Mesenchymal stem cell (in vitro differentiated cells and primary cell): ENCODE results near the gene ZNF358.

ENCODE experiments used
- DNase-seq: peaks from one replicate; pipeline ENCODE4 v3.0.0-alpha.2; 2013
- H2AFZ ChIP-seq: one replicate; pipeline ENCODE4 v1.6.1; 2013; ENCODE audit warnings: low read depth, mild to moderate bottlenecking, control low read depth, inconsistent platforms, low read length, moderate library complexity
- H2AK5ac ChIP-seq: 2 replicates; pipeline ENCODE4 v1.6.1; 2013; ENCODE audit warnings: low read length, moderate library complexity, mild to moderate bottlenecking, inconsistent platforms; ENCODE audit not compliant: severe bottlenecking
- H2BK120ac ChIP-seq: one replicate; pipeline ENCODE4 v1.6.1; 2013; ENCODE audit warnings: low read depth, mild to moderate bottlenecking, inconsistent platforms, low read length, moderate library complexity
- H2BK12ac ChIP-seq, 2 experiments: one replicate each; pipeline ENCODE4 v1.6.1; 2013; ENCODE audit warnings: inconsistent platforms in 2 of 2, low read length in 2 of 2, mild to moderate bottlenecking in 2 of 2, moderate library complexity in 2 of 2, control low read depth in 1 of 2
- H2BK15ac ChIP-seq: one replicate; pipeline ENCODE4 v1.6.1; 2013; ENCODE audit warnings: mild to moderate bottlenecking, low read depth, inconsistent platforms; ENCODE audit not compliant: poor library complexity, severe bottlenecking
- H2BK5ac ChIP-seq: 2 replicates; pipeline ENCODE4 v1.6.1; 2013; ENCODE audit warnings: low read depth, mild to moderate bottlenecking, low read length, control low read depth, inconsistent platforms; ENCODE audit not compliant: poor library complexity, severe bottlenecking
- H3K14ac ChIP-seq, 2 experiments: one replicate each; pipeline ENCODE4 v1.6.1; 2013; ENCODE audit warnings: inconsistent platforms in 2 of 2, low read length in 2 of 2, control low read depth in 1 of 2, mild to moderate bottlenecking in 1 of 2, moderate library complexity in 1 of 2
- H3K18ac ChIP-seq, 2 experiments: one replicate each; pipeline ENCODE4 v1.6.1; 2013; ENCODE audit warnings: inconsistent platforms in 2 of 2, low read length in 2 of 2, control low read depth in 1 of 2, low read depth in 1 of 2, mild to moderate bottlenecking in 1 of 2
- H3K23ac ChIP-seq, 2 experiments: one replicate each; pipeline ENCODE4 v1.6.1; 2013; ENCODE audit warnings: inconsistent platforms in 2 of 2, low read length in 2 of 2, mild to moderate bottlenecking in 2 of 2, moderate library complexity in 2 of 2, control low read depth in 1 of 2
- H3K27ac ChIP-seq: 2 replicates; pipeline ENCODE4 v1.5.1; 2013; ENCODE audit warnings: mild to moderate bottlenecking, moderate library complexity, low read length, control low read depth, inconsistent platforms; ENCODE audit not compliant: poor library complexity, severe bottlenecking
- H3K27me3 ChIP-seq, 2 experiments: 2 replicates each; pipeline versions ENCODE4 v1.6.1 to v1.7.0; 2013; ENCODE audit warnings: low read length in 2 of 2, mild to moderate bottlenecking in 2 of 2, moderate library complexity in 2 of 2, control low read depth in 1 of 2, inconsistent platforms in 1 of 2; ENCODE audit not compliant: control insufficient read depth in 1 of 2, insufficient read depth in 1 of 2
- H3K36me3 ChIP-seq, 2 experiments: 2 replicates each; pipeline versions ENCODE4 v1.6.1 to v1.7.0; 2013; ENCODE audit warnings: low read length in 2 of 2, control low read depth in 1 of 2, inconsistent platforms in 1 of 2, low read depth in 1 of 2, mild to moderate bottlenecking in 1 of 2; ENCODE audit not compliant: insufficient read depth in 2 of 2, control insufficient read depth in 1 of 2
- H3K4ac ChIP-seq, 2 experiments: one replicate each; pipeline ENCODE4 v1.6.1; 2013; ENCODE audit warnings: inconsistent platforms in 2 of 2, low read length in 2 of 2, mild to moderate bottlenecking in 2 of 2, moderate library complexity in 2 of 2, control low read depth in 1 of 2, low read depth in 1 of 2
- H3K4me1 ChIP-seq: 2 replicates; pipeline ENCODE4 v1.6.1; 2013; ENCODE audit warnings: low read depth, low read length, control low read depth; ENCODE audit not compliant: control insufficient read depth, insufficient read depth
- H3K4me2 ChIP-seq: 2 replicates; pipeline ENCODE4 v1.6.1; 2013; ENCODE audit warnings: low read length, mild to moderate bottlenecking, inconsistent platforms; ENCODE audit not compliant: poor library complexity, severe bottlenecking
- H3K4me3 ChIP-seq, 2 experiments: 2 replicates each; pipeline versions ENCODE4 v1.5.1 to v1.7.0; 2013; ENCODE audit warnings: low read length in 2 of 2, mild to moderate bottlenecking in 2 of 2, control low read depth in 1 of 2, low read depth in 1 of 2; ENCODE audit not compliant: insufficient read depth in 1 of 2
- H3K79me1 ChIP-seq: replicated peaks from 2 replicates; pipeline ENCODE4 v1.6.1; 2013; ENCODE audit warnings: mild to moderate bottlenecking, control low read depth, low read length, inconsistent platforms; ENCODE audit not compliant: poor library complexity, severe bottlenecking
- H3K9ac ChIP-seq: 2 replicates; pipeline ENCODE4 v1.7.0; 2013; ENCODE audit warnings: mild to moderate bottlenecking, low read length, moderate library complexity
- H3K9me3 ChIP-seq: 2 replicates; pipeline ENCODE4 v1.7.0; 2013; ENCODE audit warnings: mild to moderate bottlenecking, low read length; ENCODE audit not compliant: control insufficient read depth
- H4K8ac ChIP-seq: one replicate; pipeline ENCODE4 v1.6.1; 2013; ENCODE audit warnings: inconsistent platforms, mild to moderate bottlenecking, low read length, moderate library complexity
- H4K91ac ChIP-seq: one replicate; pipeline ENCODE4 v1.6.1; 2013; ENCODE audit warnings: mild to moderate bottlenecking, low read length, inconsistent platforms
- WGBS: methylation state at CpG from one replicate; pipeline ENCODE4 v1.1.7; 2013; ENCODE audit warnings: mixed read lengths; 5-methylcytosine and 5-hydroxymethylcytosine counted together

The ZNF358 gene

GRCh38 chr19:7476777-7477494 is 39.0 kb upstream of the ZNF358 start:
- Histone ChIP-seq H3K27ac (no peak overlapping the region), H2BK5ac (no peak overlapping the region), H3K23ac (no peak overlapping the region), H4K8ac (no peak overlapping the region), H2BK12ac (no peak overlapping the region), H3K4ac (no peak overlapping the region), H2BK120ac (no peak overlapping the region), H3K14ac (no peak overlapping the region), H2BK15ac (no peak overlapping the region), H3K4me3 (no peak overlapping the region), H3K79me1 (no peaks in the 10 kb centered on the region), H3K4me2 (no peak overlapping the region), H2AFZ (no peak overlapping the region), H4K91ac (no peak overlapping the region), H2AK5ac (no peak overlapping the region), H3K18ac (no peak overlapping the region), H3K4me1 (peaks cover 7% of the 10 kb centered on the region), H3K9me3 (no peaks in the 10 kb centered on the region), H3K36me3 (peaks cover 6 to 37% of the 10 kb centered on the region in 2 experiments), H3K27me3 (no peaks in the 10 kb centered on the region), H3K9ac (no peak overlapping the region)
- no peak for DNase-seq
- 86% methylated on average over 19 of the region's 35 CpGs for WGBS

GRCh38 chr19:7477758-7478157 is 38.1 kb upstream of the ZNF358 start:
- Histone ChIP-seq H3K4me1 (peaks cover 6% of the 10 kb centered on the region), H3K4me2 (no peak overlapping the region), H3K27ac (no peak overlapping the region), H2BK120ac (no peak overlapping the region), H2BK12ac (no peak overlapping the region), H2AFZ (no peak overlapping the region), H3K23ac (no peak overlapping the region), H3K9me3 (no peaks in the 10 kb centered on the region), H3K9ac (no peak overlapping the region), H2BK15ac (no peak overlapping the region), H4K91ac (no peak overlapping the region), H2AK5ac (no peak overlapping the region), H3K79me1 (no peaks in the 10 kb centered on the region), H4K8ac (no peak overlapping the region), H2BK5ac (no peak overlapping the region), H3K4me3 (no peak overlapping the region), H3K36me3 (peaks cover 0 to 30% of the 10 kb centered on the region in 2 experiments), H3K27me3 (no peaks in the 10 kb centered on the region), H3K18ac (no peak overlapping the region), H3K4ac (no peak overlapping the region), H3K14ac (no peak overlapping the region)
- 91% methylated on average over 10 of the region's 10 CpGs for WGBS
- DNase-seq, result no peak

GRCh38 chr19:7478173-7478842 is 37.6 kb upstream of the ZNF358 start:
- H3K79me1 ChIP-seq, result no peaks in the 10 kb centered on the region
- no peak overlapping the region for H2BK15ac ChIP-seq
- H3K14ac ChIP-seq, result no peak overlapping the region
- H2AFZ ChIP-seq, result no peak overlapping the region
- H3K23ac ChIP-seq, result no peak overlapping the region
- H3K4me3 ChIP-seq, result no peak overlapping the region
- DNase-seq, result no peak
- no peak overlapping the region for H3K4me2 ChIP-seq
- H3K27ac ChIP-seq, result no peak overlapping the region
- H3K36me3 ChIP-seq, result peaks cover 0 to 26% of the 10 kb centered on the region in 2 experiments
- no peak overlapping the region for H4K8ac ChIP-seq
- H2AK5ac ChIP-seq, result no peak overlapping the region
- H2BK5ac ChIP-seq, result no peak overlapping the region
- no peaks in the 10 kb centered on the region for H3K9me3 ChIP-seq
- WGBS, result 87% methylated on average over 26 of the region's 26 CpGs
- no peak overlapping the region for H2BK12ac ChIP-seq
- H3K27me3 ChIP-seq, result peaks cover 0 to 1% of the 10 kb centered on the region in 2 experiments
- peak overlapping the region; percentile 5 for H4K91ac ChIP-seq
- no peak overlapping the region for H3K4ac ChIP-seq
- H2BK120ac ChIP-seq, result no peak overlapping the region
- peak overlapping the region in 1 of 2 experiments; percentile 22 for H3K18ac ChIP-seq
- peaks cover 9% of the 10 kb centered on the region for H3K4me1 ChIP-seq
- no peak overlapping the region for H3K9ac ChIP-seq

GRCh38 chr19:7478843-7479227 is 37.1 kb upstream of the ZNF358 start:
- Histone ChIP-seq H2AFZ (no peak overlapping the region), H3K9ac (no peak overlapping the region), H2AK5ac (no peak overlapping the region), H4K8ac (no peak overlapping the region), H3K79me1 (no peaks in the 10 kb centered on the region), H3K23ac (no peak overlapping the region), H4K91ac (peak overlapping the region; percentile 5), H3K4me3 (no peak overlapping the region), H3K18ac (peak overlapping the region in 1 of 2 experiments; percentile 22), H3K4ac (no peak overlapping the region), H3K9me3 (no peaks in the 10 kb centered on the region), H2BK12ac (no peak overlapping the region), H2BK120ac (no peak overlapping the region), H3K36me3 (peaks cover under 1 to 30% of the 10 kb centered on the region in 2 experiments), H3K27ac (no peak overlapping the region), H3K4me2 (no peak overlapping the region), H3K4me1 (peaks cover 10% of the 10 kb centered on the region), H3K27me3 (peaks cover 0 to 4% of the 10 kb centered on the region in 2 experiments), H2BK5ac (no peak overlapping the region), H3K14ac (no peak overlapping the region), H2BK15ac (no peak overlapping the region)
- 92% methylated on average over 9 of the region's 9 CpGs for whole genome bisulfite sequencing
- no peak for DNase-seq
